Lower leg skin (tissue), 3 donors: ENCODE results near the gene XDH.

Experiments
- CTCF ChIP-seq, 3 donors: fragments of 450-650 bp; IDR thresholded peaks; one replicate each; pipeline ENCODE4 v1.5.1; 2016; ENCODE audit warnings: antibody characterized with exemption in 3 of 3, mild to moderate bottlenecking in 3 of 3, moderate library complexity in 2 of 3
- POLR2A ChIP-seq, 2 donors: fragments of 450-650 bp; IDR thresholded peaks; one replicate each; pipeline ENCODE4 v1.6.1; 2016 to 2017; ENCODE audit warnings: antibody characterized with exemption in 2 of 2, mild to moderate bottlenecking in 1 of 2, moderate library complexity in 1 of 2

- no peak for TF ChIP-seq CTCF (IDR thresholded peaks at IDR 0.05)
- no peak for TF ChIP-seq POLR2A (IDR thresholded peaks at IDR 0.05)
Measured at GRCh38 chr2:31440764-31441163, 26.2 kb upstream of the XDH start.
